Measurements from ENCODE around the gene BCAS2. TPM values are rescaled to one million over a fixed set of nuclear protein-coding genes. Genes with fewer than 3 reads are reported as not detected.

The BCAS2 gene
- total RNA-seq, 1 experiment from 2014 or later, result 30.7 TPM

- Mint-ChIP-seq H3K27me3 (ENCODE audit: unreplicated experiment) (no peaks in the 10 kb centered on the region), H3K27ac (ENCODE audit: unreplicated experiment) (no peak overlapping the region), H3K4me3 (ENCODE audit: low read depth, unreplicated experiment) (no peak overlapping the region), H3K9me3 (ENCODE audit: low read depth, unreplicated experiment) (peaks cover 2% of the 10 kb centered on the region), H3K36me3 (ENCODE audit: insufficient read depth, unreplicated experiment) (peaks cover 5% of the 10 kb centered on the region), H3K4me1 (ENCODE audit: low read depth, unreplicated experiment) (no peaks in the 10 kb centered on the region)
- intact Hi-C loops (cut with micrococcal nuclease; ENCODE audit: unreplicated experiment), result loop anchor here (2.0 kb wide), 1 partner anchor 213 kb away; no protein-coding TSS in a partner anchor
- no peak for DNase-seq
- CTCF ChIA-PET, result no interaction called here
- no TSS peak for BruUV-seq (replicated peaks)
- no peak for TF ChIP-seq CTCF (IDR thresholded peaks at IDR 0.05; ENCODE audit: unreplicated experiment)
Measured at GRCh38 chr1:114559356-114559755, 22.1 kb downstream of the BCAS2 start.

GRCh38 chr1:114558544-114558943 is 22.9 kb downstream of the BCAS2 start:
- BruUV-seq (replicated peaks), result no TSS peak
- peaks cover 2% of the 10 kb centered on the region for H3K9me3 Mint-ChIP-seq (ENCODE audit: low read depth, unreplicated experiment)
- no peaks in the 10 kb centered on the region for H3K27me3 Mint-ChIP-seq (ENCODE audit: unreplicated experiment)
- H3K4me1 Mint-ChIP-seq (ENCODE audit: low read depth, unreplicated experiment), result no peaks in the 10 kb centered on the region
- CTCF ChIA-PET, result no interaction called here
- TF ChIP-seq CTCF (IDR thresholded peaks at IDR 0.05; ENCODE audit: unreplicated experiment), result no peak
- H3K27ac Mint-ChIP-seq (ENCODE audit: unreplicated experiment), result no peak overlapping the region
- no peak overlapping the region for H3K4me3 Mint-ChIP-seq (ENCODE audit: low read depth, unreplicated experiment)
- intact Hi-C loops (cut with micrococcal nuclease; ENCODE audit: unreplicated experiment), result loop anchor here (2.0 kb wide), 1 partner anchor 212 kb away; no protein-coding TSS in a partner anchor
- H3K36me3 Mint-ChIP-seq (ENCODE audit: insufficient read depth, unreplicated experiment), result peaks cover 5% of the 10 kb centered on the region
- no peak for DNase-seq

- no TSS peak for BruUV-seq (replicated peaks)
- Mint-ChIP-seq H3K27ac (ENCODE audit: unreplicated experiment) (no peak overlapping the region), H3K9me3 (ENCODE audit: low read depth, unreplicated experiment) (no peaks in the 10 kb centered on the region), H3K36me3 (ENCODE audit: insufficient read depth, unreplicated experiment) (no peaks in the 10 kb centered on the region), H3K4me3 (ENCODE audit: low read depth, unreplicated experiment) (no peak overlapping the region), H3K4me1 (ENCODE audit: low read depth, unreplicated experiment) (no peaks in the 10 kb centered on the region), H3K27me3 (ENCODE audit: unreplicated experiment) (no peaks in the 10 kb centered on the region)
- no peak for TF ChIP-seq CTCF (IDR thresholded peaks at IDR 0.05; ENCODE audit: unreplicated experiment)
- CTCF ChIA-PET, result interaction anchor here (0.6 kb wide), 1 partner anchor 16 kb away, joined by 4 read pairs; no protein-coding TSS in a partner anchor
- intact Hi-C loops (cut with micrococcal nuclease; ENCODE audit: unreplicated experiment), result no loop called here
- no peak for DNase-seq
Measured at GRCh38 chr1:114554577-114554976, 26.8 kb downstream of the BCAS2 start.

GRCh38 chr1:114552106-114552639 is 29.2 kb downstream of the BCAS2 start:
- H3K9me3 Mint-ChIP-seq (ENCODE audit: low read depth, unreplicated experiment), result no peaks in the 10 kb centered on the region
- no peak for DNase-seq
- no peak overlapping the region for H3K27ac Mint-ChIP-seq (ENCODE audit: unreplicated experiment)
- CTCF ChIA-PET, result interaction anchor here (0.6 kb wide), 1 partner anchor 216 kb away, joined by 4 read pairs; no protein-coding TSS in a partner anchor
- H3K4me3 Mint-ChIP-seq (ENCODE audit: low read depth, unreplicated experiment), result no peak overlapping the region
- H3K4me1 Mint-ChIP-seq (ENCODE audit: low read depth, unreplicated experiment), result no peaks in the 10 kb centered on the region
- H3K27me3 Mint-ChIP-seq (ENCODE audit: unreplicated experiment), result no peaks in the 10 kb centered on the region
- no peak for TF ChIP-seq CTCF (IDR thresholded peaks at IDR 0.05; ENCODE audit: unreplicated experiment)
- intact Hi-C loops (cut with micrococcal nuclease; ENCODE audit: unreplicated experiment), result no loop called here
- BruUV-seq (replicated peaks), result no TSS peak
- no peaks in the 10 kb centered on the region for H3K36me3 Mint-ChIP-seq (ENCODE audit: insufficient read depth, unreplicated experiment)
